ENCODE results near the gene TSPAN12.

The TSPAN12 gene

DNA sequence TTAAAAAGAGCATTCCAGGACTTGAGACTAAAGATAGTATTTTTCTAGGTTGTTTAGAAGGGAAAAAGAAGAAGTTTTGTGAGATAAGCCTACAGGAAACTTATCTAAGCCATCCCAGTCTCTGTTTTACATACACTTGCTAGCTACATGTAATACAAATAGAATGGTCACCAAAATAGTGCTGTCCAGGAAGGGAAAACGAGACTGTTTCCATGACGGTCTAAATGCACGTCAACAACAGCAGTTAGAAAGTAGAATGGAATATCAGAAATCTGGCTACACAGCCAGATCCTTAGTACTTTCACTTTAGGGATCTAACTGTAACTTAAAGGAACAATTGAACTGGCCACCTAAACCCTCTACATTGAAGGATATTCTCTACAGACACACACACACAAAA, 117.6 kb downstream of the TSPAN12 start:
- DNase-seq = no peak

DNA sequence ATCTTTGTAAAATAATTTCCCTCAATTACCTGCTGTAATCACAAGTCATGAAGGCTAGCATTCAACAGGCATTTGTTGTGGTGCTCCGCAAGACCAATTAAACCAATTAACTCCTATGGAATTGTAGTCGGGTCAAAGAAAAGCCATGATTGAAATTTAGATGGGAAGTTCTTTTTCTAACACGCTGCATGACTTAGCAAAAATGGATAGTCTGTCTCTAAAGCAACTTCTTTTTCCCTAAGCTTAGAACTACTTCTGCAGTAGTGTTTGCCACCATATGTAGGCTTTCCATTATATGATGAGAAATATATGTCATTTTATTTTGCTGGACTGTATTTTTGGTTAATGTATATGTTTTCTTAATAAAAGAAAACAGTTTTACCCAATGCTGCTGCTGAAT, 119.1 kb downstream of the TSPAN12 start:
- no peak for DNase-seq
